GM21723 (cell line): Measurements from ENCODE around the gene PHLDA2.

Experiments used
- ATAC-seq: cut with Tn5 transposase; IDR thresholded peaks from one replicate; pipeline ENCODE4 v1.9.1; 2021; ENCODE audit warnings: mild to moderate bottlenecking, moderate library complexity; ENCODE audit not compliant: unreplicated experiment

The PHLDA2 gene

GRCh38 chr11:2883979-2884815, 45.0 kb downstream of the PHLDA2 start:
- no peak for ATAC-seq

- ATAC-seq, result no peak
Observed at GRCh38 chr11:2883640-2883978, 45.6 kb downstream of the PHLDA2 start.

DNA sequence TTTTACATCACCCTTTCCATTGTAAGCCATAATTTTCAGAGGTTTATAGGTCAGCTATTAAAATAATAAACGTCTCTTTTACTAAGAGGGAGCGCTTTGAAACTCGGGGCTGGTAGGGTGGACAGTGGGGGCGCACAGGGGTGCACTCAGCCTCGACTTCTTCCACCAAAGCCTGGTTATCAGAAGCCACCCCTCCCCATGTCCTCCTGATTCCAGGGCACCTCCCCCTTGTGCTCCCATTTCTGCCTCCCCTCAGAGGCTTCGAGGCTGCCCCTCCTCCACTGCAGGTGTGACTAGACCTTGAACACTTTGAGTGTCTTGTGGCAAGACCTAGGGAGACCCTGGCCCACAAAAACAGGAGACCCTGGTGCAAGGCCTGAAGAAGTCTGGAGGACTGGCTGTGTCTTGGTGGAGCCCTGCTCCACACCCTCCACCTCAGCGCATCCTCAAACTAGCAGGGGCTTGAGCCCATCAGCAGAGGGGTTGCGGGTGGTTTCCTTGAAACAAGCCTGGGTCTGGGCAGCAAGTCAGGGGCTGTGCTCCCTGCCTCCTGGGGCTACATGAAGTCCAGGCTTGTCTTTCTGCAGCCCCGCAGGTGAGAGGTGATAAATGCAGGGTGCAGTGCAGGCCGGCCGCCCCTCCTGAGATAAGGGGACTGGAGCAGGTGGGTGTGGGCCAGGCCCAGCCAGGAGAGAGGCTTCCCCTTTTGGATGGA, 46.7 kb downstream of the PHLDA2 start:
- ATAC-seq, result no peak

DNA sequence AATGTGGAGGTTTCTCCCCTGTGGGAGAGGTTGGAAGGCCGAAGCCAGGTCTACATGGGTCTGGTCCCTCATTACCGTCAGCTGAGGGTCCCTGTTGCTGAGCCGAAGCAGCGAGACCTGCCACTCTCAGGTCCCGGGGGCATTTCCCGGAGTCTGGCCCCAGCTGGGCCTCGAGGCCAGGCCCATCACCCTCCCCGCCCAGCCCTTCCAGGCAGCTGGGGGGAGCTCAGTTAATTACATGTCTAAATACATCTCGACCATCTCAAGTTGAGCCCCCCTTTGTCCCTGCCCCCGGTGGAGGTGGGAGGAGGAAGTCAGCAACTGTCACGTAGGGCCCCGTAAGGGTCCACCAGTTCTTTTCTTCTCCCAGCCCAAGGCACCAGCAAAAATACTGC, 47.2 kb downstream of the PHLDA2 start:
- ATAC-seq, result no peak

GRCh38 chr11:2881076-2881980, 47.9 kb downstream of the PHLDA2 start:
- no peak for ATAC-seq

GRCh38 chr11:2880646-2881045, 48.6 kb downstream of the PHLDA2 start:
- no peak for ATAC-seq

DNA sequence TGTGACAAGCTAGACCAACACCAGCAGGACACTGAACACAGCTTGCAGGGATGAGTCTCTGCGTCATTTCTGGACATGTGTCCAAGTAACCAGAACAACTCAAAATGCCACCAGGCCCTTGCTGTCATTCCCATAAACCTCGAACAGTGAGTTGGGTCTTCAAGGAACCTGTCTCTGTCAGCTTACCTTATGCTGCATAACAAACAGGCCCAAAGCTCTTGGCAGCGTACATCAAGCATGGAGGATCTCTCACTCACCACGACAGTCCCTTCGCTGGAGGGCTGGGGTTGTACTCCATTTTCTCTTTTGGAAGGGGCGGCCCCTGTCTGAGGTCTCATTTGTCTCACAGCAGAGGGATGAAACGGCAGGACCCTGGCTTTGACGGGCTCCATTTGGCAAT, 50.4 kb downstream of the PHLDA2 start:
- ATAC-seq, result no peak
